Fibroblast of lung (primary cell): Measurements from ENCODE around the gene ZNRF1. TPM values are rescaled to one million over a fixed set of nuclear protein-coding genes. Genes with fewer than 3 reads are reported as not detected.

Experiments used
- DNase-seq, 2 donors: peaks; one replicate each; pipeline versions ENCODE4 v3.0.0 to v3.0.0-alpha.2; 2010; ENCODE audit warnings: low read depth in 2 of 2
- H2AFZ ChIP-seq: 2 replicates; pipeline ENCODE4 v1.5.1; 2012; ENCODE audit warnings: low read length, control low read depth, inconsistent platforms
- H3K27ac ChIP-seq: 2 replicates; pipeline ENCODE4 v1.5.1; 2011; ENCODE audit warnings: low read length, control low read depth; ENCODE audit not compliant: insufficient read depth
- H3K27me3 ChIP-seq: 2 replicates; pipeline ENCODE4 v1.5.1; 2011; ENCODE audit warnings: mild to moderate bottlenecking, low read length; ENCODE audit not compliant: control insufficient read depth, insufficient read depth
- H3K36me3 ChIP-seq: 2 replicates; pipeline ENCODE4 v1.5.1; 2011; ENCODE audit warnings: low read length; ENCODE audit not compliant: control insufficient read depth, insufficient read depth
- H3K4me1 ChIP-seq: 2 replicates; pipeline ENCODE4 v1.5.1; 2011; ENCODE audit warnings: low read length; ENCODE audit not compliant: control insufficient read depth, insufficient read depth; ENCODE audit errors: extremely low read depth
- H3K4me2 ChIP-seq: 2 replicates; pipeline ENCODE4 v1.5.1; 2011; ENCODE audit warnings: low read length, control low read depth; ENCODE audit not compliant: insufficient read depth; ENCODE audit errors: extremely low read depth
- H3K4me3 ChIP-seq, 4 experiments: fragments of 200-600 bp in 1 of 4; sonication (generic) in 1 of 4; replicated peaks in 1 of 4; 2 replicates each; pipeline ENCODE4 v1.5.1; 2011 to 2016; ENCODE audit warnings: low read length in 4 of 4, low read depth in 3 of 4, mild to moderate bottlenecking in 3 of 4, control low read depth in 2 of 4, inconsistent platforms in 1 of 4, mixed read lengths in 1 of 4; ENCODE audit not compliant: insufficient read depth in 1 of 4; ENCODE audit errors: control extremely low read depth in 1 of 4
- H3K79me2 ChIP-seq: 2 replicates; pipeline ENCODE4 v1.5.1; 2012; ENCODE audit warnings: mild to moderate bottlenecking, low read length, inconsistent platforms; ENCODE audit not compliant: control insufficient read depth, insufficient read depth
- H3K9ac ChIP-seq: 2 replicates; pipeline ENCODE4 v1.5.1; 2011; ENCODE audit warnings: mild to moderate bottlenecking, low read length, control low read depth; ENCODE audit not compliant: insufficient read depth
- H3K9me3 ChIP-seq: 2 replicates; pipeline ENCODE4 v1.5.1; 2012; ENCODE audit warnings: low read depth, low read length; ENCODE audit not compliant: control insufficient read depth, insufficient read depth
- H4K20me1 ChIP-seq: 2 replicates; pipeline ENCODE4 v1.5.1; 2011; ENCODE audit warnings: low read length; ENCODE audit not compliant: control insufficient read depth, insufficient read depth; ENCODE audit errors: extremely low read depth
- EZH2 ChIP-seq: IDR thresholded peaks from 2 replicates; pipeline ENCODE4 v1.5.1; 2012; ENCODE audit warnings: low read length, control low read depth, mild to moderate bottlenecking; ENCODE audit errors: missing control alignments
- polyA plus RNA-seq, 2 donors: library from polyadenylated mRNA; depleted of rRNA in 1 of 2; stranded (reverse) in 1 of 2; unstranded in 1 of 2; fragments of >200 nt; gene quantifications; 2 replicates each; pipeline ENCODE4 v1.2.1, GENCODE V29; 2011 to 2012; ENCODE audit warnings: missing spikeins in 1 of 2
- total RNA-seq: library from RNA; depleted of rRNA; stranded (reverse); fragments of >200 nt; gene quantifications from 2 replicates; pipeline ENCODE4 v1.2.1, GENCODE V29; 2014
- TF ChIP-seq, protein P1 (sequence below), 2 donors: IDR thresholded peaks in 1 of 2; conservative IDR thresholded peaks in 1 of 2; 1 replicate in 1 of 2; 2 replicates in 1 of 2; pipeline ENCODE4 v1.5.1; 2011 to 2012; ENCODE audit warnings: low read length in 2 of 2, control low read depth in 1 of 2, inconsistent platforms in 1 of 2, low read depth in 1 of 2, mild to moderate bottlenecking in 1 of 2

ZNRF1 gene
- total and polyA plus RNA-seq, 2 donors (not counting 1 experiment from before 2014, with no cell fraction given), result 21.0 to 21.1 TPM

GRCh38 chr16:75007443-75007842 lies 8.6 kb downstream of the ZNRF1 start:
- no peak for DNase-seq
- Histone ChIP-seq H3K27ac (no peak overlapping the region), H3K79me2 (peaks cover 55% of the 10 kb centered on the region), H3K4me3 (no peak overlapping the region), H3K4me2 (no peak overlapping the region), H3K9me3 (no peaks in the 10 kb centered on the region), H4K20me1 (no peaks in the 10 kb centered on the region), H3K36me3 (no peaks in the 10 kb centered on the region), H3K9ac (no peak overlapping the region), H2AFZ (no peak overlapping the region), H3K4me1 (peaks cover 11% of the 10 kb centered on the region), H3K27me3 (no peaks in the 10 kb centered on the region)
- TF ChIP-seq, protein P1, sequence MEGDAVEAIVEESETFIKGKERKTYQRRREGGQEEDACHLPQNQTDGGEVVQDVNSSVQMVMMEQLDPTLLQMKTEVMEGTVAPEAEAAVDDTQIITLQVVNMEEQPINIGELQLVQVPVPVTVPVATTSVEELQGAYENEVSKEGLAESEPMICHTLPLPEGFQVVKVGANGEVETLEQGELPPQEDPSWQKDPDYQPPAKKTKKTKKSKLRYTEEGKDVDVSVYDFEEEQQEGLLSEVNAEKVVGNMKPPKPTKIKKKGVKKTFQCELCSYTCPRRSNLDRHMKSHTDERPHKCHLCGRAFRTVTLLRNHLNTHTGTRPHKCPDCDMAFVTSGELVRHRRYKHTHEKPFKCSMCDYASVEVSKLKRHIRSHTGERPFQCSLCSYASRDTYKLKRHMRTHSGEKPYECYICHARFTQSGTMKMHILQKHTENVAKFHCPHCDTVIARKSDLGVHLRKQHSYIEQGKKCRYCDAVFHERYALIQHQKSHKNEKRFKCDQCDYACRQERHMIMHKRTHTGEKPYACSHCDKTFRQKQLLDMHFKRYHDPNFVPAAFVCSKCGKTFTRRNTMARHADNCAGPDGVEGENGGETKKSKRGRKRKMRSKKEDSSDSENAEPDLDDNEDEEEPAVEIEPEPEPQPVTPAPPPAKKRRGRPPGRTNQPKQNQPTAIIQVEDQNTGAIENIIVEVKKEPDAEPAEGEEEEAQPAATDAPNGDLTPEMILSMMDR (conservative IDR thresholded peaks at IDR 0.05 in 1 of 2, IDR thresholded peaks at IDR 0.05 in 1 of 2; ENCODE audit: low read depth in 1 of 2, low read length in 2 of 2), result no peak
- no peak for TF ChIP-seq EZH2

DNA sequence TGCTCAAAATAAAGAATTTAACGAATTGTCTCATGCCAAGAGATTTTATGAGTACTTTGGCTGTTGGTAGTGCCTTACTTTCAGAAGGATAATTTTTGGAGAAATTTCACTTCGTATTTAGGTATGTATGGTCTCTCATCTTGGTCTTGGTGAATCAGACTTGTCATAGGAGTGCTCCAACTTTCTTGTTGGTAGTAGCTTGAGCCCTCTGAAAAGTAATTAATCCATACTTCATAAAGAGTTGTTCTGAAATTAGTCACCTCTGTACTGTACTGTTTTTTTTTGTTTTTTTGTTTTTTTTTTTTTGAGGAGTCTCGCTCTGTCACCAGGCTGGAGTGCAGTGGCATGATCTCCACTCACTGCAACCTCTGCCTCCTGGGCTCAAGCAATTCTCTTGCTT lies 11.6 kb downstream of the ZNRF1 start:
- Histone ChIP-seq H3K4me2 (no peak overlapping the region), H3K9me3 (no peaks in the 10 kb centered on the region), H4K20me1 (no peaks in the 10 kb centered on the region), H3K79me2 (peaks cover 50% of the 10 kb centered on the region), H2AFZ (no peak overlapping the region), H3K9ac (no peak overlapping the region), H3K4me3 (no peak overlapping the region), H3K4me1 (peaks cover 13% of the 10 kb centered on the region), H3K27me3 (no peaks in the 10 kb centered on the region), H3K36me3 (no peaks in the 10 kb centered on the region), H3K27ac (no peak overlapping the region)
- TF ChIP-seq, protein P1 (conservative IDR thresholded peaks at IDR 0.05 in 1 of 2, IDR thresholded peaks at IDR 0.05 in 1 of 2; ENCODE audit: low read depth in 1 of 2, low read length in 2 of 2), result no peak
- TF ChIP-seq EZH2, result no peak
- DNase-seq, result peak in 1 of 2 donors; percentile 25

- H3K9me3 ChIP-seq, result no peaks in the 10 kb centered on the region
- no peak overlapping the region for H3K9ac ChIP-seq
- TF ChIP-seq, protein P1 (conservative IDR thresholded peaks at IDR 0.05 in 1 of 2, IDR thresholded peaks at IDR 0.05 in 1 of 2; ENCODE audit: low read depth in 1 of 2, low read length in 2 of 2), result no peak
- no peak for TF ChIP-seq EZH2
- no peaks in the 10 kb centered on the region for H3K36me3 ChIP-seq
- peaks cover 43% of the 10 kb centered on the region for H3K79me2 ChIP-seq
- H3K27ac ChIP-seq, result peak overlapping the region; percentile 67
- H3K4me3 ChIP-seq, result peak overlapping the region in 2 of 4 experiments; percentile 7 to 24
- peak; percentile 89 to 94 for DNase-seq
- no peaks in the 10 kb centered on the region for H4K20me1 ChIP-seq
- H3K4me2 ChIP-seq, result peak overlapping the region; percentile 79
- no peak overlapping the region for H2AFZ ChIP-seq
- H3K4me1 ChIP-seq, result peaks cover 13% of the 10 kb centered on the region
- H3K27me3 ChIP-seq, result no peaks in the 10 kb centered on the region
Measured at GRCh38 chr16:75011634-75012307, 12.9 kb downstream of the ZNRF1 start.
